ENCODE results near the gene PRMT3. TPM values are rescaled to one million over a fixed set of nuclear protein-coding genes. Genes with fewer than 3 reads are reported as not detected.

PRMT3 gene
- total RNA-seq, 3 donors from 2014 or later: 14.9 to 26.2 (median 18.4) TPM

GRCh38 chr11:20529757-20530156 lies 142.2 kb downstream of the PRMT3 start:
- Histone ChIP-seq H3K36me3 (no peaks in the 10 kb centered on the region), H3K4me3 (no peak overlapping the region), H3K27ac (no peak overlapping the region), H3K9me3 (no peaks in the 10 kb centered on the region), H3K27me3 (peaks cover 0 to 4% of the 10 kb centered on the region in 2 donors), H3K4me1 (no peaks in the 10 kb centered on the region)
- intact Hi-C loops (cut with DNase I; ENCODE audit: low total_unique reads): no loop called here
- DNase-seq (ENCODE audit: low spot score in 2 of 2): no peak
- no peak for TF ChIP-seq CTCF (IDR thresholded peaks at IDR 0.05)
- no peak for TF ChIP-seq POLR2AphosphoS5 (IDR thresholded peaks at IDR 0.05)
- TF ChIP-seq POLR2A (IDR thresholded peaks at IDR 0.05): no peak

GRCh38 chr11:20530942-20531703 lies 143.6 kb downstream of the PRMT3 start:
- TF ChIP-seq CTCF (IDR thresholded peaks at IDR 0.05) (no peak), POLR2AphosphoS5 (IDR thresholded peaks at IDR 0.05) (no peak), POLR2A (IDR thresholded peaks at IDR 0.05) (no peak)
- H3K4me1 ChIP-seq: no peaks in the 10 kb centered on the region
- intact Hi-C loops (cut with DNase I; ENCODE audit: low total_unique reads): no loop called here
- no peak for DNase-seq (ENCODE audit: low spot score in 2 of 2)
- no peaks in the 10 kb centered on the region for H3K9me3 ChIP-seq
- no peaks in the 10 kb centered on the region for H3K36me3 ChIP-seq
- no peak overlapping the region for H3K4me3 ChIP-seq
- no peak overlapping the region for H3K27ac ChIP-seq
- peaks cover 0 to 4% of the 10 kb centered on the region in 2 donors for H3K27me3 ChIP-seq

- Histone ChIP-seq H3K9me3 (peaks cover 0 to 7% of the 10 kb centered on the region in 2 donors), H3K27me3 (peaks cover 0 to 4% of the 10 kb centered on the region in 2 donors), H3K27ac (no peak overlapping the region), H3K4me3 (no peak overlapping the region), H3K4me1 (no peaks in the 10 kb centered on the region), H3K36me3 (no peaks in the 10 kb centered on the region)
- intact Hi-C loops (cut with DNase I; ENCODE audit: low total_unique reads): no loop called here
- TF ChIP-seq POLR2AphosphoS5 (IDR thresholded peaks at IDR 0.05) (no peak), POLR2A (IDR thresholded peaks at IDR 0.05) (no peak), CTCF (IDR thresholded peaks at IDR 0.05) (no peak)
- DNase-seq (ENCODE audit: low spot score in 2 of 2): no peak
These were observed 147.9 kb downstream of the PRMT3 start for GRCh38 chr11:20535271-20535881.

- H3K4me3 ChIP-seq: no peak overlapping the region
These were observed 148.8 kb downstream of the PRMT3 start for GRCh38 chr11:20536365-20536764.

More at GRCh38 chr11:20536365-20536764, 148.8 kb downstream of the PRMT3 start:
- TF ChIP-seq POLR2AphosphoS5 (IDR thresholded peaks at IDR 0.05) (no peak), CTCF (IDR thresholded peaks at IDR 0.05) (no peak), POLR2A (IDR thresholded peaks at IDR 0.05) (no peak)
- H3K27ac ChIP-seq: no peak overlapping the region
- peaks cover 0 to 7% of the 10 kb centered on the region in 2 donors for H3K9me3 ChIP-seq
- no peaks in the 10 kb centered on the region for H3K4me1 ChIP-seq
- no peak for DNase-seq (ENCODE audit: low spot score in 2 of 2)
- no peaks in the 10 kb centered on the region for H3K36me3 ChIP-seq
- intact Hi-C loops (cut with DNase I; ENCODE audit: low total_unique reads): no loop called here
- peaks cover 0 to 4% of the 10 kb centered on the region in 2 donors for H3K27me3 ChIP-seq

All from breast epithelium (tissue), 4 donors.